HCT116 (cell line): ENCODE data around the gene DCAF6. TPM values are rescaled to one million over a fixed set of nuclear protein-coding genes. Genes with fewer than 3 reads are reported as not detected.

Experiments used
- ATAC-seq: fragments of 200-7000 bp; cut with Tn5 transposase; 2 replicates; pipeline ENCODE4 v1.9.1; 2020; ENCODE audit warnings: mild to moderate bottlenecking, moderate library complexity
- BruUV-seq: library from RNA; stranded (reverse); fragments of 400-500 nt; replicated peaks from 2 replicates; lab custom pipeline; 2021; lab: Mats Ljungman, UMichigan
- CTCF ChIA-PET: fragments of 300-600 bp; sonication (Branson Sonifier 250); formaldehyde crosslinking; loops from one replicate; lab custom pipeline; 2021; ENCODE audit warnings: antibody characterized with exemption; lab: Charles Lee
- POLR2A ChIA-PET: fragments of 300-600, 350-600 bp; sonication (Branson Sonifier 250); formaldehyde crosslinking; loops from one replicate; lab custom pipeline; 2021; ENCODE audit warnings: antibody characterized with exemption; lab: Charles Lee
- RAD21 ChIA-PET, 2 experiments: fragments of 300-600 bp; sonication (Branson Sonifier 250); formaldehyde crosslinking; loops; one replicate each; lab custom pipeline; 2023; ENCODE audit warnings: low total read pairs in 2 of 2; ENCODE audit not compliant: uncharacterized antibody in 2 of 2, unreplicated experiment in 2 of 2, low non-redundant PET in 1 of 2; lab: Charles Lee
- DNase-seq: peaks from one replicate; pipeline ENCODE4 v3.0.0-alpha.2; 2010; ENCODE audit warnings: low read depth, low spot score
- H2AFZ ChIP-seq: fragments of 200-600 bp; shearing (Covaris generic), sonication (generic); 2 replicates; pipeline ENCODE4 v1.6.1; 2017; ENCODE audit warnings: low read depth, mixed run types, mixed read lengths, antibody characterized with exemption, low read length; ENCODE audit not compliant: poor library complexity, severe bottlenecking
- H3K27ac ChIP-seq: 2 replicates; pipeline ENCODE4 v1.5.1; 2012; ENCODE audit warnings: low read depth, low read length
- H3K27me3 ChIP-seq: fragments of 200-600 bp; sonication (generic); 2 replicates; pipeline ENCODE4 v1.6.1; 2016; ENCODE audit warnings: mixed run types, low read length, mixed read lengths; ENCODE audit not compliant: insufficient read depth
- H3K36me3 ChIP-seq, 2 experiments: fragments of 200-500 bp in 1 of 2; fragments of 200-600 bp in 1 of 2; sonication (Bioruptor generic) in 1 of 2; sonication (generic) in 1 of 2; 2 replicates each; pipeline versions ENCODE4 v1.5.1 to v1.6.1; 2014 to 2016; ENCODE audit warnings: low read length in 2 of 2, inconsistent platforms in 1 of 2, mixed read lengths in 1 of 2, mixed run types in 1 of 2; ENCODE audit not compliant: insufficient read depth in 2 of 2, control insufficient read depth in 1 of 2
- H3K4me1 ChIP-seq, 2 experiments: fragments of 200-600 bp in 1 of 2; sonication (generic) in 1 of 2; 2 replicates each; pipeline versions ENCODE4 v1.5.1 to v1.6.1; 2012 to 2017; ENCODE audit warnings: low read length in 2 of 2, inconsistent platforms in 1 of 2, mild to moderate bottlenecking in 1 of 2, mixed read lengths in 1 of 2, mixed run types in 1 of 2, moderate library complexity in 1 of 2; ENCODE audit not compliant: insufficient read depth in 2 of 2, control insufficient read depth in 1 of 2
- H3K4me2 ChIP-seq: fragments of 200-600 bp; sonication (generic); 2 replicates; pipeline ENCODE4 v1.6.1; 2017; ENCODE audit warnings: mixed run types, low read length, mixed read lengths
- H3K4me3 ChIP-seq, 2 experiments: fragments of 200-600 bp in 1 of 2; sonication (generic) in 1 of 2; replicated peaks in 1 of 2; 2 replicates each; pipeline ENCODE4 v1.5.1; 2011 to 2016; ENCODE audit warnings: low read length in 2 of 2, control low read depth in 1 of 2, low read depth in 1 of 2, mild to moderate bottlenecking in 1 of 2, mixed read lengths in 1 of 2, mixed run types in 1 of 2
- H3K79me2 ChIP-seq: fragments of 200-600 bp; sonication (generic); 2 replicates; pipeline ENCODE4 v1.6.1; 2017; ENCODE audit warnings: mild to moderate bottlenecking, mixed run types, low read length, moderate library complexity, mixed read lengths; ENCODE audit not compliant: insufficient read depth
- H3K9ac ChIP-seq: fragments of 200-600 bp; sonication (generic); 2 replicates; pipeline ENCODE4 v1.6.1; 2016; ENCODE audit warnings: low read length, mixed read lengths
- H3K9me2 ChIP-seq: fragments of 200-600 bp; sonication (generic), shearing (Covaris generic); 2 replicates; pipeline ENCODE4 v1.6.1; 2017; ENCODE audit warnings: mixed run types, mild to moderate bottlenecking, moderate library complexity; ENCODE audit not compliant: insufficient read depth
- H3K9me3 ChIP-seq, 2 experiments: fragments of 200-500 bp in 1 of 2; fragments of 200-600 bp in 1 of 2; sonication (Bioruptor generic) in 1 of 2; sonication (generic) in 1 of 2; 2 replicates each; pipeline ENCODE4 v1.6.1; 2014 to 2017; ENCODE audit warnings: low read length in 2 of 2, mixed read lengths in 2 of 2, inconsistent platforms in 1 of 2, low read depth in 1 of 2, mild to moderate bottlenecking in 1 of 2, mixed run types in 1 of 2, moderate library complexity in 1 of 2; ENCODE audit not compliant: control insufficient read depth in 1 of 2, insufficient read depth in 1 of 2
- H4K20me1 ChIP-seq: fragments of 200-600 bp; sonication (generic), shearing (Covaris generic); 2 replicates; pipeline ENCODE4 v1.6.1; 2017; ENCODE audit warnings: mixed run types, mild to moderate bottlenecking, moderate library complexity; ENCODE audit not compliant: insufficient read depth
- CBX3 ChIP-seq: IDR thresholded peaks from 2 replicates; pipeline ENCODE4 v1.6.1; 2012; ENCODE audit warnings: low read depth
- CEBPB ChIP-seq: IDR thresholded peaks from 2 replicates; pipeline ENCODE4 v1.6.1; 2012; ENCODE audit warnings: low read depth
- EGR1 ChIP-seq: IDR thresholded peaks from 2 replicates; pipeline ENCODE4 v1.6.1; 2012; ENCODE audit warnings: low read depth
- ELF1 ChIP-seq: IDR thresholded peaks from 2 replicates; pipeline ENCODE4 v1.6.1; 2012; ENCODE audit warnings: low read depth, borderline replicate concordance
- EZH2 ChIP-seq: fragments of 200-600 bp; sonication (generic); IDR thresholded peaks from 2 replicates; pipeline ENCODE4 v1.6.1; 2017; ENCODE audit warnings: antibody characterized with exemption, mixed run types
- FOSL1 ChIP-seq: IDR thresholded peaks from 2 replicates; pipeline ENCODE4 v1.6.1; 2012; ENCODE audit warnings: low read depth
- JUND ChIP-seq: IDR thresholded peaks from 2 replicates; pipeline ENCODE4 v1.6.1; 2012
- POLR2A ChIP-seq: IDR thresholded peaks from 2 replicates; pipeline ENCODE4 v1.7.0; 2011; ENCODE audit warnings: borderline replicate concordance; ENCODE audit not compliant: insufficient read depth, insufficient read length; ENCODE audit errors: extremely low read depth
- POLR2AphosphoS5 ChIP-seq: IDR thresholded peaks from 2 replicates; pipeline ENCODE4 v1.6.1; 2011; ENCODE audit warnings: mild to moderate bottlenecking, low read depth, low read length, moderate library complexity
- SIN3A ChIP-seq: IDR thresholded peaks from 2 replicates; pipeline ENCODE4 v1.6.1; 2012; ENCODE audit warnings: low read depth
- SP1 ChIP-seq: IDR thresholded peaks from 2 replicates; pipeline ENCODE4 v1.6.1; 2012; ENCODE audit warnings: low read depth
- SRF ChIP-seq: IDR thresholded peaks from 2 replicates; pipeline ENCODE4 v1.6.1; 2012; ENCODE audit warnings: low read depth
- TCF7L2 ChIP-seq: IDR thresholded peaks from 2 replicates; pipeline ENCODE4 v1.7.0; 2011; ENCODE audit warnings: borderline replicate concordance, inconsistent platforms; ENCODE audit not compliant: insufficient read depth, insufficient read length; ENCODE audit errors: extremely low read depth
- ZFX ChIP-seq: fragments of 450-650 bp; IDR thresholded peaks from 2 replicates; pipeline ENCODE4 v1.6.1; 2017
- ZNF274 ChIP-seq: fragments of 200-500 bp; sonication (Bioruptor generic); IDR thresholded peaks from 2 replicates; pipeline ENCODE4 v1.6.1; 2014; ENCODE audit warnings: mild to moderate bottlenecking, low read depth, low read length, inconsistent platforms
- intact Hi-C: fragments of 100-400 bp; cut with micrococcal nuclease; formaldehyde crosslinking; loops from 2 replicates; pipeline ENCODE4 v1.10.0; 2022
- total RNA-seq: library from RNA; stranded (reverse); gene quantifications from one replicate; pipeline ENCODE4 v1.2.1, GENCODE V29; 2021; ENCODE audit not compliant: unreplicated experiment
- TF ChIP-seq, protein P1 (sequence below): IDR thresholded peaks from 2 replicates; pipeline ENCODE4 v1.6.1; 2011; ENCODE audit warnings: mild to moderate bottlenecking, low read length, moderate library complexity; ENCODE audit not compliant: insufficient replicate concordance; ENCODE audit errors: extremely low read depth
- TF ChIP-seq, protein P2 (sequence below): IDR thresholded peaks from 2 replicates; pipeline ENCODE4 v1.6.1; 2012
- TF ChIP-seq, protein P3 (sequence below), 3 experiments: fragments of 200-600 bp in 1 of 3; sonication (generic) in 1 of 3; IDR thresholded peaks in 2 of 3; conservative IDR thresholded peaks in 1 of 3; 2 replicates each; pipeline ENCODE4 v1.5.1; 2012 to 2017; ENCODE audit warnings: low read depth in 2 of 3, low read length in 2 of 3, antibody characterized with exemption in 1 of 3, borderline replicate concordance in 1 of 3, control low read depth in 1 of 3, mild to moderate bottlenecking in 1 of 3, mixed read lengths in 1 of 3, mixed run types in 1 of 3, moderate library complexity in 1 of 3; ENCODE audit not compliant: insufficient read depth in 1 of 3

Gene DCAF6
- total RNA-seq, 1 experiment from 2014 or later = 34.2 TPM

DNA sequence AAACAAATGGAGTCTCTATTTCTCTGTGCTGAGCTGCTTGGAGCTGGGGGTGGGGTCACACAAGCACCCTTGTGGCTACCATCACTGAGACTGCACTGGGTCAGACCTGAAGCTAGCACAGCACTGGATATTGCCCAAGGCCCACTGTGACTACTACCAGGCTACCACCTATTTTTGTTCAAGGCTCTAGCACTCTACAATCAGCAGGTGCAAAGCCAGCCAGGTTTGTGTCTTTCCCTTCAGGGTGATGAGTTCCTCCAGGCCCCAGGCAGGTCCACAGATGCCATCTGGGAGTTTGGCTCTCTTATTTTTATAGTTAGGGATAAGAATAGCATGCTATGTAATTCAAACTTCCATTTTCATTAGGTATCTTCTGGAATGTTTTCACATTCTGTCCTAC is 46.1 kb upstream of the DCAF6 start:
- no peak for ATAC-seq
- no peak for DNase-seq
- ChIA-PET POLR2A (no interaction called here), RAD21 (no interaction called here), CTCF (no interaction called here)
- Histone ChIP-seq H3K4me2 (no peak overlapping the region), H3K9me2 (no peaks in the 10 kb centered on the region), H3K36me3 (no peaks in the 10 kb centered on the region), H4K20me1 (no peaks in the 10 kb centered on the region), H3K79me2 (no peaks in the 10 kb centered on the region), H3K4me1 (no peaks in the 10 kb centered on the region), H3K9me3 (no peaks in the 10 kb centered on the region), H2AFZ (no peak overlapping the region), H3K4me3 (no peak overlapping the region), H3K27me3 (no peaks in the 10 kb centered on the region), H3K27ac (no peak overlapping the region), H3K9ac (no peak overlapping the region)
- no TSS peak for BruUV-seq
- intact Hi-C loops = no loop called here
- TF ChIP-seq EZH2 (no peak), EGR1 (no peak), POLR2AphosphoS5 (no peak), FOSL1 (no peak), SIN3A (no peak), TCF7L2 (no peak)

GRCh38 chr1:167893798-167894197 is 42.7 kb upstream of the DCAF6 start:
- POLR2A ChIA-PET = no interaction called here
- TF ChIP-seq JUND = no peak
- TF ChIP-seq, protein P1, sequence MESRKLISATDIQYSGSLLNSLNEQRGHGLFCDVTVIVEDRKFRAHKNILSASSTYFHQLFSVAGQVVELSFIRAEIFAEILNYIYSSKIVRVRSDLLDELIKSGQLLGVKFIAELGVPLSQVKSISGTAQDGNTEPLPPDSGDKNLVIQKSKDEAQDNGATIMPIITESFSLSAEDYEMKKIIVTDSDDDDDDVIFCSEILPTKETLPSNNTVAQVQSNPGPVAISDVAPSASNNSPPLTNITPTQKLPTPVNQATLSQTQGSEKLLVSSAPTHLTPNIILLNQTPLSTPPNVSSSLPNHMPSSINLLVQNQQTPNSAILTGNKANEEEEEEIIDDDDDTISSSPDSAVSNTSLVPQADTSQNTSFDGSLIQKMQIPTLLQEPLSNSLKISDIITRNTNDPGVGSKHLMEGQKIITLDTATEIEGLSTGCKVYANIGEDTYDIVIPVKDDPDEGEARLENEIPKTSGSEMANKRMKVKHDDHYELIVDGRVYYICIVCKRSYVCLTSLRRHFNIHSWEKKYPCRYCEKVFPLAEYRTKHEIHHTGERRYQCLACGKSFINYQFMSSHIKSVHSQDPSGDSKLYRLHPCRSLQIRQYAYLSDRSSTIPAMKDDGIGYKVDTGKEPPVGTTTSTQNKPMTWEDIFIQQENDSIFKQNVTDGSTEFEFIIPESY = no peak
- no peak for TF ChIP-seq EGR1
- no peak for TF ChIP-seq SRF
- no peak for TF ChIP-seq TCF7L2
- no peak for TF ChIP-seq ELF1
- TF ChIP-seq, protein P2, sequence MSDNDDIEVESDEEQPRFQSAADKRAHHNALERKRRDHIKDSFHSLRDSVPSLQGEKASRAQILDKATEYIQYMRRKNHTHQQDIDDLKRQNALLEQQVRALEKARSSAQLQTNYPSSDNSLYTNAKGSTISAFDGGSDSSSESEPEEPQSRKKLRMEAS = no peak
- no peak for TF ChIP-seq FOSL1
- TF ChIP-seq SIN3A = no peak
- no peak for TF ChIP-seq SP1
- no peak for TF ChIP-seq ZNF274
- TF ChIP-seq CBX3 = no peak
- TF ChIP-seq CEBPB = no peak
- TF ChIP-seq ZFX = no peak
- TF ChIP-seq POLR2A = no peak
- TF ChIP-seq, protein P3, sequence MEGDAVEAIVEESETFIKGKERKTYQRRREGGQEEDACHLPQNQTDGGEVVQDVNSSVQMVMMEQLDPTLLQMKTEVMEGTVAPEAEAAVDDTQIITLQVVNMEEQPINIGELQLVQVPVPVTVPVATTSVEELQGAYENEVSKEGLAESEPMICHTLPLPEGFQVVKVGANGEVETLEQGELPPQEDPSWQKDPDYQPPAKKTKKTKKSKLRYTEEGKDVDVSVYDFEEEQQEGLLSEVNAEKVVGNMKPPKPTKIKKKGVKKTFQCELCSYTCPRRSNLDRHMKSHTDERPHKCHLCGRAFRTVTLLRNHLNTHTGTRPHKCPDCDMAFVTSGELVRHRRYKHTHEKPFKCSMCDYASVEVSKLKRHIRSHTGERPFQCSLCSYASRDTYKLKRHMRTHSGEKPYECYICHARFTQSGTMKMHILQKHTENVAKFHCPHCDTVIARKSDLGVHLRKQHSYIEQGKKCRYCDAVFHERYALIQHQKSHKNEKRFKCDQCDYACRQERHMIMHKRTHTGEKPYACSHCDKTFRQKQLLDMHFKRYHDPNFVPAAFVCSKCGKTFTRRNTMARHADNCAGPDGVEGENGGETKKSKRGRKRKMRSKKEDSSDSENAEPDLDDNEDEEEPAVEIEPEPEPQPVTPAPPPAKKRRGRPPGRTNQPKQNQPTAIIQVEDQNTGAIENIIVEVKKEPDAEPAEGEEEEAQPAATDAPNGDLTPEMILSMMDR (IDR thresholded peaks at IDR 0.05 in 2 of 3, conservative IDR thresholded peaks at IDR 0.05 in 1 of 3; ENCODE audit: borderline replicate concordance in 1 of 3, insufficient read depth in 1 of 3, low read depth in 2 of 3, low read length in 2 of 3) = no peak
- no peak for TF ChIP-seq POLR2AphosphoS5
- H2AFZ ChIP-seq = no peak overlapping the region

More at GRCh38 chr1:167893798-167894197, 42.7 kb upstream of the DCAF6 start:
- BruUV-seq = no TSS peak
- H3K27me3 ChIP-seq = no peaks in the 10 kb centered on the region
- no peaks in the 10 kb centered on the region for H4K20me1 ChIP-seq
- ChIA-PET RAD21 (no interaction called here), CTCF (no interaction called here)
- H3K27ac ChIP-seq = no peak overlapping the region
- no peaks in the 10 kb centered on the region for H3K9me2 ChIP-seq
- no peaks in the 10 kb centered on the region for H3K79me2 ChIP-seq
- no peak overlapping the region for H3K9ac ChIP-seq
- H3K36me3 ChIP-seq = no peaks in the 10 kb centered on the region
- DNase-seq (no peak), ATAC-seq (no peak)
- no peaks in the 10 kb centered on the region for H3K4me1 ChIP-seq
- H3K9me3 ChIP-seq = no peaks in the 10 kb centered on the region
- no peak overlapping the region for H3K4me3 ChIP-seq
- intact Hi-C loops = no loop called here
- H3K4me2 ChIP-seq = no peak overlapping the region
